ENCODE data around the gene PCK1. TPM values are rescaled to one million over a fixed set of nuclear protein-coding genes. Genes with fewer than 3 reads are reported as not detected.

PCK1 gene
- total RNA-seq, 1 experiment from 2014 or later = not detected

GRCh38 chr20:57561356-57562279 is 708 bp downstream of the PCK1 start:
- no peak overlapping the region for H2AFZ ChIP-seq (ENCODE audit: low read length)
- no peaks in the 10 kb centered on the region for H4K20me1 ChIP-seq (ENCODE audit: low read length)
- intact Hi-C loops (cut with micrococcal nuclease) = no loop called here
- no peak for ATAC-seq
- H3K27ac ChIP-seq (ENCODE audit: low read length) = no peak overlapping the region
- no peak overlapping the region for H3K4me2 ChIP-seq (ENCODE audit: low read length)
- H3K79me2 ChIP-seq (ENCODE audit: low read length) = no peaks in the 10 kb centered on the region
- H3K9me3 ChIP-seq (ENCODE audit: low read length) = no peaks in the 10 kb centered on the region
- TF ChIP-seq EZH2phosphoT487 (IDR thresholded peaks at IDR 0.05; ENCODE audit: borderline replicate concordance, low read length) (no peak), EZH2 (IDR thresholded peaks at IDR 0.05; ENCODE audit: low read length, unreplicated experiment) (no peak), CTCF (conservative IDR thresholded peaks at IDR 0.05; ENCODE audit: low read depth, low read length) (no peak)
- ChIA-PET POLR2A (ENCODE audit: unreplicated experiment) (no interaction called here), CTCF (no interaction called here)
- no TSS peak for BruUV-seq (replicated peaks)
- H3K9ac ChIP-seq (ENCODE audit: low read length) = no peak overlapping the region
- H3K36me3 ChIP-seq (ENCODE audit: low read depth, low read length) = no peaks in the 10 kb centered on the region
- H3K9me2 ChIP-seq (replicated peaks; ENCODE audit: low read length) = no peaks in the 10 kb centered on the region
- H3K4me1 ChIP-seq (ENCODE audit: insufficient read depth, low read length) = no peaks in the 10 kb centered on the region
- H3K27me3 ChIP-seq (ENCODE audit: low read length) = peaks cover 99% of the 10 kb centered on the region
- H3F3A ChIP-seq (ENCODE audit: low read length, unreplicated experiment) = no peaks in the 10 kb centered on the region
- H3K4me3 ChIP-seq (ENCODE audit: low read length) = no peak overlapping the region
- no peak for DNase-seq

- no peak for DNase-seq
- ChIA-PET CTCF (no interaction called here), POLR2A (ENCODE audit: unreplicated experiment) (no interaction called here)
- intact Hi-C loops (cut with micrococcal nuclease) = no loop called here
- no peaks in the 10 kb centered on the region for H3K9me2 ChIP-seq (replicated peaks; ENCODE audit: low read length)
- no peak overlapping the region for H3K27ac ChIP-seq (ENCODE audit: low read length)
- no peaks in the 10 kb centered on the region for H4K20me1 ChIP-seq (ENCODE audit: low read length)
- TF ChIP-seq CTCF (conservative IDR thresholded peaks at IDR 0.05; ENCODE audit: low read depth, low read length) (no peak), EZH2phosphoT487 (IDR thresholded peaks at IDR 0.05; ENCODE audit: borderline replicate concordance, low read length) (no peak), EZH2 (IDR thresholded peaks at IDR 0.05; ENCODE audit: low read length, unreplicated experiment) (no peak)
- H3K27me3 ChIP-seq (ENCODE audit: low read length) = peaks cover 99% of the 10 kb centered on the region
- H2AFZ ChIP-seq (ENCODE audit: low read length) = no peak overlapping the region
- no peaks in the 10 kb centered on the region for H3F3A ChIP-seq (ENCODE audit: low read length, unreplicated experiment)
- H3K9me3 ChIP-seq (ENCODE audit: low read length) = no peaks in the 10 kb centered on the region
- H3K36me3 ChIP-seq (ENCODE audit: low read depth, low read length) = no peaks in the 10 kb centered on the region
- no peak overlapping the region for H3K9ac ChIP-seq (ENCODE audit: low read length)
- BruUV-seq (replicated peaks) = no TSS peak
- ATAC-seq = no peak
- H3K4me1 ChIP-seq (ENCODE audit: insufficient read depth, low read length) = no peaks in the 10 kb centered on the region
- no peak overlapping the region for H3K4me2 ChIP-seq (ENCODE audit: low read length)
- H3K4me3 ChIP-seq (ENCODE audit: low read length) = no peak overlapping the region
- no peaks in the 10 kb centered on the region for H3K79me2 ChIP-seq (ENCODE audit: low read length)
These were observed 1.9 kb downstream of the PCK1 start for GRCh38 chr20:57562541-57563465.
